HG03095 (cell line): ENCODE data around the gene LRRC4C.
A peak's percentile ranks its signal among the peaks of the same experiment; 100 is the strongest.
"Not testable (repeated sequence)": the region's sequence is repeated elsewhere in the genome, so short reads cannot be mapped to it uniquely, and the experiment has no call there.

Experiments used
- ATAC-seq: cut with Tn5 transposase; IDR thresholded peaks from one replicate; pipeline ENCODE4 v1.9.1; 2021; ENCODE audit warnings: moderate library complexity; ENCODE audit not compliant: unreplicated experiment

Gene LRRC4C

DNA sequence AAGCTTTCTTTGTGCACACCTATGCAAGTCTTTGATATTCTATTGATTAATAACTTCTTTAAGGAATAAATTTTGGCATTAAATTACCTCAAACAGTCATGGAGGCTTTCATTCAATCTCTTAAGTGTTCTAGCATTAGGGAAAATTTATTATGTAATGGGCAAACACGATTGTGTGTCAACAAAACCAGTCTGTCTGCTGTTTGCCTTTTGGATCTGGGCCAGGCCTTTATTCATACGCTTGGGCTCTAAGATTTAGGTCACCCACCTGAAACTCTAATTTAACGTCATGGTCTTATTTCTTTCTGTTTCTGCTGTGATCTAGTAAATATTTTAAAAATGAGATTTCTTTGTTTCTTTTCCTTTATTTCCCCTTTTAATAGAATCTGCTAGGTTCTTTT lies 1270.6 kb downstream of the LRRC4C start:
- no peak for ATAC-seq

DNA sequence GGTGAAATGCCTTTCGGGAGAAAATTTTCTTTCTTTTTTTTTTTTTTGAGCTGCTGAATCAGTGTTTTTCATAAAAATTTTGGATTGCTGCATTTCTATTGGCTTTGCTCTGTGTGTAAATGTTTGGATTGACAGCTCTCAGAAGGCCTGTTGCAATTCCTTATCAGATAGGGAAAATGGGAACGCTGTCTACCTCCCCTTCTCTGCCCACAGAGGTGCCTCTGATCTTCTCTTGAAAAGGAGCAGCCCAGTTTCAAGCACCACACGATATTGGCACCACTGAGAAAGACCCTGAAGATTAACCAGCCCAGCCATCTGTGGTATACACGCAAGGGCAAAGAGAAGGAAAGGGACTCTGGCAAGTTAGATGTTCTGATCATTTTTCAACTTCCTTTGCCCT lies 1272.2 kb downstream of the LRRC4C start:
- no peak for ATAC-seq

DNA sequence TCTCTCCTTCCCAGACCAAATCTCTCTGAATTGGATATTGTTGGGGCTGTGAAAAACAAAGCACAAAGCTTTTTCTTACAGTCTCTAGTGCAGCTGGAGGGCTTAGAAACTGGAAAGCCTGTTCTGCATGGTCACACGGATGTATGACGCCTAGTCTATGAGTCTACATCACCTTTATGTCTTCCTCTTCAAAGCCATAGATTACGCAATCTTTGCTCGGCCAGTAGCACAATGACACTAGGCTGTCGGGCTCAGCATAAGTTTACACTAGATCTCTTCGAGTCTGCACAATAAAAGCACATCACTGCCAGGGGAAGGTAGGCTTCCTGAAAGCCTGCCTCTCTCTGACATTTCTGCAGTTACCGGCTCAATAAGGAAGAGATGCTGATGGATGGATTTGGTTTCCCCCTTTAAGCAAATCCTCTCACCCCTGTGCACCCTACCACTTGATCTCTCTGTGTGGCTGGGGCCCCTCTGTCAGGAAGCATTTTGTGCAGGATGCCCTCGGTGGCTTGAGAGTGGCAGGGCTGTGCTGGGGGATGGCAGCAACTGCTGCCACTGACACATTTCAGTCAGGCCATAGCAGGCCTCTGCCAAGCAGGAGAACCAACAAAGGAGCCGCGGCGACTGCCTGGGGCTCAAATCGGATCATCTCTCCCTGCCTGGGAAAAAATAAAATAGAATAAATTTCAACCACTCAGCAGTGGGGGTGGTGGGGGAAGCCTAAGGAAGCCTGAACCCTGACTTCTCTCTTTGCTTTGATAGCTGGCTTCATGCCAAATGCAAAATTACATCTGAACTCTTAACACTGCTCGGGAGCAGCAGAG lies 1272.8 kb downstream of the LRRC4C start:
- ATAC-seq = no peak

DNA sequence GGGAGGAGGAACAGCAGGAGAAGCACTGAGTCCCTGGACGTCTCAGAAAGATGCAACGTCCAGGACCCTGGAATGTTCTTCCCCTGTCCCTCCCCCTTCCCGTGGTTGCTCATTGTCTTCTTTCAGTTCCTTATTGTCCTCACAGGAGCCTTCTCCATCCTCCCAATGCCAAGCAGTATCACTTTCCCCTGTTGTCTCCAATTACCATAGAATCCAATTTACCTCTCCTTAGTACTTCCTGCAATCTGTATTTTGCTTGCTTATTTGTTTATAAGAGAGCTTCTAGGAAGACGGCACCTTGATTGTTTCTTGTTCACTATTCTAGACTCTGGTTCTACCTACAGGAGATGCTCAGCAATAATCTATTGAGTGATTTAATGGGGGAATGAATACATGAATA lies 1273.7 kb downstream of the LRRC4C start:
- ATAC-seq = no peak

DNA sequence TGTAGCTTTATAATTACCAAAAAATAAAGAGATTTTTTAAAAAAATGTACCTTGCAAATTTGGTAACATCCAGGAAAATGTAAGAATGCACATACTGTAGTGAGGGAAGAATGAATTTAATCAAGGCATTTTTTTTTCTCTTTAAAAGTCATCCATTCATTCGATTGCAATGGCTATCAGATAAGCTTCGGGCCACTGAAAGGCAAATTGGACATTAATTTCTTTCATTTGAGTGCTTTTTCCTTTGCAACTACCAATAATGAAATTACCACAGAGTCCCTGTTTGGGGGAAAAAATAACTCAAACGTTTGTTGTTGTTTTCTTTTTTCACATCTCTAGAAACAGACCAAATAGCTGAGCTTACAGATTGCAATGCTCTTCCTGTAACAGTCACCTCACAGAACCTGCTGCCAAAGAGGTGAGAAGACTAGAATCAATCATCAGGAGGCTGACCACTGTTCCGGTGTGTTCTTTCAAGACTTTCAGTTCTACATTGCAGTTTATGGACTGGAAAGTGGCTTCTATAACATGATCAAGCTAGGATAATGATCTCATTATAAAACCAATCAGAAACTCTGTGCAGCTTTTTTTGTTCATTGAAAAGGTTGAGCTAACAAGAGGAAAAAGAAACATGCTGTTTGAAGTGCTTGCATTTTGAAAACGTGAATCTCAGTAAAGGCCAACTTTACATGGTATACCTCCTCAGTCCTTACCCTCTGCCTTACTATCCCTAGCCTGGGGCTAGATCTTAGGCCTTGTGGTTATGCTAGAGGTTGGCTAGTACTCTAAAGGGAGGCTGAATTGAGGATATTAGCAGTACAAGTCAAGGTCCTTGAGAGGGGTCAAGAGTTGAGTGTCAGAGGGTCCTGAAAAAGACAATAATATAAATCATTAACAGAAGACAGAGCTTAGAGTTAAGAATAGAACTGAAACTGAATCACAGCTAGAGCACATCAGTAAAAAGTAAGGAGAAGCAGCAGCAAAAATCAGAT lies 1276.1 kb downstream of the LRRC4C start:
- ATAC-seq = peak; percentile 81

DNA sequence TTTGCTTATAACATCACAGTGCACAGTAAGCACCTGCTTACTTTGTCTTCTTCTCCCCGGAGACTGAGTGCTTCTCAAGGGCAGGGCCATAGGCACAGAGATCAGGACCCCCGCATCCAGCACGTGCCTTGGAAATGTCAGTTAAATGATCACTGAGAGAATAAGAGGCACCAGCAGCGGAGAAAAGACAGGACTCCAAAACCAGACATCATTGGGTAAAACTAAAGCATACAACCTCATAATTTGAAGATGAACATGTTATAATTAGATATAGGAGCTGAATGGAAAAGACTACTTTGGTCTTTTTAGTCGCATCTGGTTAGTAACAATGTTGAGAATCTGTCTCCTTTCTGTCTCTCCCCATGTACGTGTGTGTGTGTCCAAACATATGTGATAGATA lies 1279.9 kb downstream of the LRRC4C start:
- ATAC-seq = no peak

DNA sequence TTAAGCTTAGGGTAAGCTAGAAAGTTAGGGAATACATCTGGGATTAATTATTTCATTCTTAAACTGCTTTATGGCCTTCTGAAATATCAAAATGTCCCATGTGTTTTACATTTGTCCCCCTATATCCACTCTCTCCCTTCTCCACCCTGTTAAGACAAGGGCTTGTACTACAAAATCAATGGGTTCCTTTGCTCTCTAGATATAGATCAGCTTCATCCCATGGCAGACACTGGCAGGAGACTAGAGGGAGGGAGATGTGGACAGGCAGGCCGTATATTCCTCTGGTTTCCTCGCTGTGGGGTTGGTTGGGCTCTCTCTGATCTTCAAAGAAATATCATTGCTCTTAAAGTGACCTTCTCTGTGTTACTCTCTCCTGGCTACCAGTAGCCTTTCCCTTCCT lies 1281.0 kb downstream of the LRRC4C start:
- no peak for ATAC-seq

DNA sequence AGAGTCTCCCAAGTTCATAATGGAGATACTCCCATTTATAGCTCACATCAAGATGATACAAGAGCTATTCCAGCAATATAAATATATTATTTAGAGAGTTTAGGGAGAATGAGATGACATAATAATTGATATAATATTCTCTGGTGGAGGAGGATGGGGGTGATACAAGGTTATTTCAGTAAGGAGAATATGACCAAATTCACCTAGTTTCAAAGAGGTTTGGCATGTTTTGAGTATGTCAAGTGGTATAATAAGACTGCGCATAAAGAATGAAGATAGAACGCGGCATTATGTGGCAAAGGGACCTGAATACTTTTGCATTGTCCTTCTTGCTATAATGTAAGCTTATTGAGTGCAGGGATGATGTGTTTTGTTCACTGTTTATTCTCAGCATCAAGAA lies 1283.5 kb downstream of the LRRC4C start:
- ATAC-seq = no peak

DNA sequence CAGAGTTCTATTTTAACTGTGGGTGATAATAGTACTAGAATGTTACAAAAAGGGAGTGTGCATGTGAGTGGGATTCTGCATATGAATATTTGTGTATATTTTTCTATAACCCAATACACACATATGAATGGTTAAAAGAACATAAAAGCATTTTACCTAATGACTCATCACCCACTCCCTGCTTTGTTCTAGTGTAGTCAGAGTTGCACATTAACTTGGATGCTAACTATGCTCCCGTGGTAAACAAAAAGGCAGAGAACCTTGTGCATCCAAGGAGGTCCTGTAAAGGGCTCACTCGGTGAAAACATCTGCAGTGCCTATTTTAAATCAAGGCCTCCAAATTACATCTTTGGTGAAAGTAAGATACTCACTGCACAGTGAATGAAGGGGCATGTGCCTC lies 1289.4 kb downstream of the LRRC4C start:
- ATAC-seq = no peak

DNA sequence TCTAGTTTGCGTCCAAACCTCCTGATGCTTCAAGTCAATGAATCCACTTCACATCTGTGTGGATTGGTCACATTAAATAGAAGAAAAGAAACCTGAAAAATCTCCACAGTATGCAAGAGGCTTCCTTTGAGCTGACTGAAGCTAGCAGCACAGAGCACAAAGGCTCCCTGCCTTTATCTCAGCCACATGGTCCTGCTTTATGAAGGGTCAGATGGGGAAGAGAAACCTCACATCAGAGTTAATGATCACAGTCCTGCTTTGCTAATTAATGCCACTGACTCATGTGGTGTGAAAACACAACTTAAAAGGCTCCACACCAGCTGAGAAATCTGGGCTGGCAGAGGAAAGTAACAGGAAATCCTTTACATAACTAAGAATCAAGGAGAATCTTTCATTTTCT lies 1291.0 kb downstream of the LRRC4C start:
- ATAC-seq = peak; percentile 82

DNA sequence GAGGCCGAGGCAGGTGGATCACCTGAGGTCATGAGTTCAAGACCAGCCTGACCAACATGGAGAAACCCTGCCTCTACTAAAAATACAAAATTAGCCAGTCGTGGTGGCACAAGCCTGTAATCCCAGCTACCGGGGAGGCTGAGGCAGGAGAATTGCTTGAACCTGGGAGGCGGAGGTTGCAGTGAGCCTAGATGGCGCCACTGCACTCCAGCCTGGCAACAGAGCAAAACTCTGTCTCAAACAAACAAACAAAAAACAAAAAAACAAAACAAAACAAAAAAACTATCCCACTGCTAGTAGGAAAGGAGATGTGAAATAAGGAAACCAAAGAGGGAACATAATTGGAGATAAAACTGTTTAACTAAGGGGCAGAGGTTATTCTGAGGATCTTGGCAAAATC lies 1291.6 kb downstream of the LRRC4C start:
- not testable (repeated sequence) for ATAC-seq

DNA sequence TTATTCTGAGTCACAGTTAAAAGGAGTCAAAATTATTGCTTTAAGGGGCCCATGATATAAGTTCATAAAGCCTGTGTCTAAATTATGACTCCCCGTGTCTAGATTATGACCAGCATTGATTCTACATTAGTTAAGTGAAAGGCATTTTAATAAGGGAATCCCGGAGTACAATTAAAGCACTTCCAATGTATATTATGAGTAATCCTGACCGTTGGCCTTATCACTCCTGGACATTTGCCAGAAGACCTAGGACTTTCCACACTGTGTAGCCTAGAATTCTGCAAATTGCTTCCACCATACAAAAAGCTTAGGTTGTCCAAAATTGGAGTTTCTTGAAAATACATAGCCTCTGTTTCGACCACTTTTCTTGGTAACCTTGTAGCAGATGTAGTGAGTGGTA lies 1292.6 kb downstream of the LRRC4C start:
- ATAC-seq = no peak

DNA sequence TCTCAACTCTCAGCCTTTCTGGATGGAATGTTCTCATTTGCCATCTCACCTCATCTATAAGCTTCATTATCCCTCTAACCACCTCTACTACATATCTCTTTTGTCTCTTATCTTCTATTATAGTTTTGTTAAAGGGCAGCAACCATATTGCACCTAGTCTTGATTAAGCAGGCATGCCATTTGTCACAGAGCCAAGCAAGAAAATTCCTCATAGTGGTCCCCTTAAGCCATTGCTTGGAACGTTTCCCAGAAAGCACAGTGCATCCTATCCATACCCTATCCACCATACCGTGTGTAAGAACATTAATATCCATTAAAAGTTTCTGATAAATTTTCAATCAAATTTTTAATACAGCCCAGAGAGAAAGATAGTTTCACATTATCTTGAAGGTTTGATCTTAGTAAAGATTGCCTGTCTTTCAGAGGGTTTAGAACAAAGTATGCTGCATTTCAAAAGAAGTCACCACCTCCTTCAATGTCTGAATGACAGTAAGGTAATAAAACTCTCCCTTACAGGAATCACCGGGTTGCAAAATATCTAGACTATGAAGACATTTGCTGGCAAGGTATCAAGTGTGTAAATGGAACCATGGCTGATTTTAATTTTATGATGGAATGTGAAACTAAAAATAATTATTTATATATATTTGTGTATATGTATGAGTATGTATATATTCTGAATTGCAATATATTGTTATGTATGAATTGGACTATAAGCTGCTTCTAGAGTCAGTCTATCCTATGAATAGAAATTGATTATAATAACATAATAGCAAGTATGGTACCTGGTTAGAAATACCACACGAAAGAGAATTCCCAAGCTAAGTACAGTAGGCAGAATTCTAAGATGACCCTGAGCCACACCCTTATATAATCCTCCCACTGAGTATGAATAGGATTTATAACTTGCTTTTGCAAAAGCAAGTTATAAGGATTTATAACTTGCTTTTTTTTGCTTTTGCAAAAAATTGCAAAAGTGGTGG lies 1296.3 kb downstream of the LRRC4C start:
- no peak for ATAC-seq

DNA sequence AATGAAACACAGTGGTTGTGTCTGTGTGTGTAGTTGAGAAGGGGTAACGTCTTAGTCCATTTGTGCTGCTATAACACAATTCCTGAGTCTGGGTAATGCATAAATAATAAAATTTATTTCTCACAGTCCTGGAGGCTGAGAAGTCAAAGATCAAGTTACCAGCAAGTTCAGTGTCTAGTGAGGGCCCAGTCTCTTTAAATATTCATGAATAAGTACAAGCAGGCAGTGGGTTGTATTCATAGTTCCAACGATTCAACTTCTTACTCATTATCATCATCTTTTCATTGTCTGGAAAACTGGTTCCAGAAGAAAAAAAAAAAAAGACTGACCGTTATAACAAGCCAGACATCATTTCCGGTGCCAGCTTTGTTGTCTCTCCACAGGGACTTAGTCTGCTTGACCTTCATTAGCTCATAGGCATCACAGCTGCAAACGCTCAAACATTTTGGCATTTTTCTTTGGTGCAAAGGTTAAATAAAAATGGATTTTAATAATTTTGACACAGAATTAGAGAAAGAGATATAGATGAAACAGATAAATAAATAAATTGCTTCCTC lies 1297.5 kb downstream of the LRRC4C start:
- ATAC-seq = no peak

DNA sequence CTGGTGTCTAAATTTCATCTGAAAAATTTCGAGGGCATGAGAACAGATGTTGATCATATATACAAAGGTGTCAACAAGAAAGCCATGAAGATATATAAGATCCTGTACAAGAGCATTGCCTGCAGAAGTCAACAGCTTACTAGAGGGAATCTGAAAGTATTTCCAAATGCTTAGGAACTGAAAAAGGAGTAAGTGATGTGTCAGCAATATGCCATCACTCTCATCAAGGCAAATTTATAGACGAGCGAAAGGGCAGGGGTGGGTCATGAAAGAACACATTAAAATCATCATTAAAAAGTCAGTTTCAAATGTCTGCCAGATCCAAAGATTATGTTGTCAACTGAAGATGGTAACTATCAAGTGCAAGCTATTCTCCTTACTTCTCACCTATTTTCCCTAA lies 1299.0 kb downstream of the LRRC4C start:
- no peak for ATAC-seq

DNA sequence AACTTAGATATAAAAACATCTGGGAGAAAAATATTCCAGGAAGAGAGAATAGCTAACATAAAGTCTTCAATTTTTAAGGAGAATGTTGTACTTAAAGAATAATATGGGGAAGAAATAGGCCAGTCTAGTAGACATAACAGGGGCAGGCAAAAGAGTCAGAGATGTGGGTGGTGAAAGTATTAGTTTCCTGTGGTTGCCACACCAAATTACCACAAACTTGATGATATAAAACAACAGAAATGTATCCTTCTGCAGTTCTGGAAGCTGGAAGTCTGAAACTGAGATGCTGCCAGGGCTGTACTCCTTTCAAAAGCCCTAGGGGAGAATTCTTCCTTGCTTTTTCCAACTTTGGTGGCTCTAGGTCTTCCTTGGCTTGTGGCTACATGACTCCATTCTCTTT lies 1309.7 kb downstream of the LRRC4C start:
- ATAC-seq = no peak

DNA sequence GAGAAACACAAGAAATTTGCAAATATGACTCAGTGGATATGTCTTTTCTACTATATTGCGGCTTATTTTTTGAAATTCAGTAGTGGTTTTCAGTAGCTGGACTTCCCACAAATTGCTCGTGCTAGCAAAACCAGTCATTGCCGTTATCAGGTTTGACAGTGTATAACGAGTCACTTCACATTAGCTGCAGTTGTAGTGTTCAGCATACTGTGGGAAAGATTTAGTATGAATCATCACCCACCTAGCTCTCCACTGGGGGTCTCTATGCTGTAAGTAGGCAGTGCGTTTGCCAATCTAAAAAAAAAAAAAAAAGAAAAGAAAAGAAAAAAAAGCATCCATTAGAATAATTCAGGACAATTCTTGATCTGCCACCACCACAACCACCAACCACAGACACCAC lies 1318.9 kb downstream of the LRRC4C start:
- ATAC-seq = no peak

DNA sequence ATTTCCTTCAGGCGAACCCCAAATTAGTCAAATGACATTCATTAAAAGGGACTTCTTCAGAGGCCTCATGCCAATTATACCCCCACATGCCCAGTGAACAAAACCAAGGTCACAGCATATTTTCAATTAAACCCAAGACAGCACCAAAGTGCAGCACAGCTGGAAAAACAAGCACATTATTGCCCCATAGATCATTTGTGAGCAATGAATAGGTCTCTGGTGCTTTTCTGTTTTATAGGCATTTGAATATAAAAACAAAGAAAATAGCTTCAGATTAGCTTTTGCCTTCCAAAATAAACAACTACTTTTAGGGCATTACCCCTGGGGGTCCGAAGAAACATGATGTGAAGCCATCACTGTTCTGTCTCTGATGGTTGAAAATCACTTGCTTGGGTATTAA lies 1319.9 kb downstream of the LRRC4C start:
- ATAC-seq = no peak

DNA sequence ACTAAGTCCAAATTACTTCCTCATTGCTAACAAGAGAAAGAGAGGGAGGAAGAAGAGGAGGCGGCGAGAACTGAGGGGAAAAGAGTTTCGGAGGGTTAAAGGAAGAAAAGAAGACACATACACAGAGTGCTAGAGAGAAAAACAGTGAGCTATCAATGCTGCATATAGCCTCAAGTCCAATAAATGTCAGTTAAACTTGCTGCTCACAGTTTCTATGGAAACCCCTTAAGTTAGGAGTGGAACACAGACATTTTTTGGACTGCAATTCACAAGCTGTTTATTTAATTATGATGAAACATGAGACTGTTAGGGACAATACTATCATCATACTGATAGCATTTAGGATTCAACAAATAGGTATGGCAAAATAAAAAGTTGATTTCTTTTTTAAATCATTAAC lies 1320.4 kb downstream of the LRRC4C start:
- ATAC-seq = no peak

DNA sequence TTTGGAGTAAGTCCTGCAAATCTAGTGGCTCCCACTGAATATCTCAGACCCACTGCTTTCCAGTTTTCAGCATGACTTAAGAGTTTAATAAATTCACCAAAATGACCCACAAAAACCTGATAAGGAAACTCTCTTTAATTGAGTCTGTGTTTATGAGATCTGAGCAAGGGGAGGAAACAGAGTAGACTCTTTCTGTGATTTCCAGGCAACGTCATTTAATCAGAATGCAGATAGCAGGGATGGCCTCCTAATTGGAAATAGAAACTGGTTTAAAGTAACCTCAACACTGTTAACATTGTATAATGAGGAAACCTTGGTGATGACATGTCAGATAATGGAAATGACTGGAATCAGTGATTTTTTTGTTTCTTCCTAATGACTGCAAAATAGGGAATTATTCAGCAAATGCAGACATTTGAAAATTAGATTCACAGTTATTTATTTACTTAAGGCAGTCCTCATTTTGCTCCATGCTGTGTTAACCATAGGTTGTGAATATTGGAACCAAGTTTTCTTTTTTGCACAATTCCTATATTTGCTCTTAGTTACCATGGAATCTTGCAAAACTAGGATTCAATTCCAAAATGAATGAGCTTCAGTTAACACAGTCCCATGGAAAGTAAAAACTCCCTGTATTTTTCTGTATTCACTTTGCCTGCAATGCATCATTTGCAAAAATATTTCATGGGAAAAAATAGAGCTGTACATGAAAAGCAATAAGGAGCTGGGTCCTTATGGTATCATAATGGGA lies 1324.5 kb downstream of the LRRC4C start:
- ATAC-seq = no peak
